GM23338 (cell line): ENCODE measurements around the gene TNPO3. TPM values are rescaled to one million over a fixed set of nuclear protein-coding genes. Genes with fewer than 3 reads are reported as not detected.

Experiments
- CREB1 ChIP-seq: fragments of 250-450 bp; sonication (Bioruptor Pico); IDR thresholded peaks from 2 replicates; pipeline ENCODE4 v1.5.0; 2020; ENCODE audit warnings: low read depth, mild to moderate bottlenecking, moderate library complexity
- CTCF ChIP-seq, 2 experiments: fragments of 200-600 bp in 1 of 2; sonication (generic) in 1 of 2; conservative IDR thresholded peaks; 2 replicates each; pipeline versions ENCODE4 v1.5.1 to v1.6.1; 2016 to 2017; ENCODE audit warnings: antibody characterized with exemption in 2 of 2, low read depth in 2 of 2, mild to moderate bottlenecking in 2 of 2, moderate library complexity in 1 of 2
- EZH2 ChIP-seq: fragments of 200-600 bp; sonication (generic); IDR thresholded peaks from one replicate; pipeline ENCODE4 v1.8.0; 2017; ENCODE audit warnings: antibody characterized with exemption, mild to moderate bottlenecking, low read depth; ENCODE audit not compliant: unreplicated experiment
- JUNB ChIP-seq: IDR thresholded peaks from one replicate; pipeline ENCODE4 v1.6.1; 2016; ENCODE audit warnings: antibody characterized with exemption; ENCODE audit not compliant: unreplicated experiment
- ZNF114 ChIP-seq: fragments of 250-450 bp; sonication (Bioruptor Pico); IDR thresholded peaks from 2 replicates; pipeline ENCODE4 v1.5.0; 2020; ENCODE audit warnings: mild to moderate bottlenecking, moderate library complexity
- ZNF331 ChIP-seq: fragments of 250-450 bp; sonication (Bioruptor Pico); IDR thresholded peaks from 2 replicates; pipeline ENCODE4 v1.5.0; 2020; ENCODE audit warnings: low read depth, mild to moderate bottlenecking, moderate library complexity
- polyA plus RNA-seq: library from polyadenylated mRNA; unstranded; fragments of >200 nt; fragmentation: Nextera tagmentation; extraction: Ambion mirVana; gene quantifications from 2 replicates; pipeline ENCODE4 v1.2.1, GENCODE V29; 2016
- total RNA-seq: library from RNA; depleted of rRNA; stranded (reverse); fragments of >200 nt; shearing (Covaris generic); gene quantifications from 2 replicates; pipeline ENCODE4 v1.2.3, GENCODE V29; 2014
- TF ChIP-seq, protein P1 (sequence below): fragments of 250-450 bp; sonication (Bioruptor Pico); IDR thresholded peaks from 2 replicates; pipeline ENCODE4 v1.5.0; 2020; ENCODE audit warnings: mild to moderate bottlenecking, moderate library complexity

The TNPO3 gene
- total and polyA plus RNA-seq, 2 experiments from 2014 or later = 38.2 to 127 TPM

GRCh38 chr7:128914566-128915151 is 140.3 kb downstream of the TNPO3 start (continued):
- TF ChIP-seq, protein P1, sequence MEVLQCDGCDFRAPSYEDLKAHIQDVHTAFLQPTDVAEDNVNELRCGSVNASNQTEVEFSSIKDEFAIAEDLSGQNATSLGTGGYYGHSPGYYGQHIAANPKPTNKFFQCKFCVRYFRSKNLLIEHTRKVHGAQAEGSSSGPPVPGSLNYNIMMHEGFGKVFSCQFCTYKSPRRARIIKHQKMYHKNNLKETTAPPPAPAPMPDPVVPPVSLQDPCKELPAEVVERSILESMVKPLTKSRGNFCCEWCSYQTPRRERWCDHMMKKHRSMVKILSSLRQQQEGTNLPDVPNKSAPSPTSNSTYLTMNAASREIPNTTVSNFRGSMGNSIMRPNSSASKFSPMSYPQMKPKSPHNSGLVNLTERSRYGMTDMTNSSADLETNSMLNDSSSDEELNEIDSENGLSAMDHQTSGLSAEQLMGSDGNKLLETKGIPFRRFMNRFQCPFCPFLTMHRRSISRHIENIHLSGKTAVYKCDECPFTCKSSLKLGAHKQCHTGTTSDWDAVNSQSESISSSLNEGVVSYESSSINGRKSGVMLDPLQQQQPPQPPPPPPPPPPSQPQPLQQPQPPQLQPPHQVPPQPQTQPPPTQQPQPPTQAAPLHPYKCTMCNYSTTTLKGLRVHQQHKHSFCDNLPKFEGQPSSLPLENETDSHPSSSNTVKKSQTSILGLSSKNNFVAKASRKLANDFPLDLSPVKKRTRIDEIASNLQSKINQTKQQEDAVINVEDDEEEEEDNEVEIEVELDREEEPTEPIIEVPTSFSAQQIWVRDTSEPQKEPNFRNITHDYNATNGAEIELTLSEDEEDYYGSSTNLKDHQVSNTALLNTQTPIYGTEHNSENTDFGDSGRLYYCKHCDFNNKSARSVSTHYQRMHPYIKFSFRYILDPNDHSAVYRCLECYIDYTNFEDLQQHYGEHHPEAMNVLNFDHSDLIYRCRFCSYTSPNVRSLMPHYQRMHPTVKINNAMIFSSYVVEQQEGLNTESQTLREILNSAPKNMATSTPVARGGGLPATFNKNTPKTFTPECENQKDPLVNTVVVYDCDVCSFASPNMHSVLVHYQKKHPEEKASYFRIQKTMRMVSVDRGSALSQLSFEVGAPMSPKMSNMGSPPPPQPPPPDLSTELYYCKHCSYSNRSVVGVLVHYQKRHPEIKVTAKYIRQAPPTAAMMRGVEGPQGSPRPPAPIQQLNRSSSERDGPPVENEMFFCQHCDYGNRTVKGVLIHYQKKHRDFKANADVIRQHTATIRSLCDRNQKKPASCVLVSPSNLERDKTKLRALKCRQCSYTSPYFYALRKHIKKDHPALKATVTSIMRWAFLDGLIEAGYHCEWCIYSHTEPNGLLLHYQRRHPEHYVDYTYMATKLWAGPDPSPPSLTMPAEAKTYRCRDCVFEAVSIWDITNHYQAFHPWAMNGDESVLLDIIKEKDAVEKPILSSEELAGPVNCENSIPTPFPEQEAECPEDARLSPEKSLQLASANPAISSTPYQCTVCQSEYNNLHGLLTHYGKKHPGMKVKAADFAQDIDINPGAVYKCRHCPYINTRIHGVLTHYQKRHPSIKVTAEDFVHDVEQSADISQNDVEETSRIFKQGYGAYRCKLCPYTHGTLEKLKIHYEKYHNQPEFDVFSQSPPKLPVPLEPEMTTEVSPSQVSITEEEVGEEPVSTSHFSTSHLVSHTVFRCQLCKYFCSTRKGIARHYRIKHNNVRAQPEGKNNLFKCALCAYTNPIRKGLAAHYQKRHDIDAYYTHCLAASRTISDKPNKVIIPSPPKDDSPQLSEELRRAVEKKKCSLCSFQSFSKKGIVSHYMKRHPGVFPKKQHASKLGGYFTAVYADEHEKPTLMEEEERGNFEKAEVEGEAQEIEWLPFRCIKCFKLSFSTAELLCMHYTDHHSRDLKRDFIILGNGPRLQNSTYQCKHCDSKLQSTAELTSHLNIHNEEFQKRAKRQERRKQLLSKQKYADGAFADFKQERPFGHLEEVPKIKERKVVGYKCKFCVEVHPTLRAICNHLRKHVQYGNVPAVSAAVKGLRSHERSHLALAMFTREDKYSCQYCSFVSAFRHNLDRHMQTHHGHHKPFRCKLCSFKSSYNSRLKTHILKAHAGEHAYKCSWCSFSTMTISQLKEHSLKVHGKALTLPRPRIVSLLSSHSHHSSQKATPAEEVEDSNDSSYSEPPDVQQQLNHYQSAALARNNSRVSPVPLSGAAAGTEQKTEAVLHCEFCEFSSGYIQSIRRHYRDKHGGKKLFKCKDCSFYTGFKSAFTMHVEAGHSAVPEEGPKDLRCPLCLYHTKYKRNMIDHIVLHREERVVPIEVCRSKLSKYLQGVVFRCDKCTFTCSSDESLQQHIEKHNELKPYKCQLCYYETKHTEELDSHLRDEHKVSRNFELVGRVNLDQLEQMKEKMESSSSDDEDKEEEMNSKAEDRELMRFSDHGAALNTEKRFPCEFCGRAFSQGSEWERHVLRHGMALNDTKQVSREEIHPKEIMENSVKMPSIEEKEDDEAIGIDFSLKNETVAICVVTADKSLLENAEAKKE (CRISPR knock-in tag) = no peak
- no peak for TF ChIP-seq CTCF (conservative IDR thresholded peaks at IDR 0.05; ENCODE audit: low read depth in 2 of 2)
- no peak for TF ChIP-seq ZNF114 (CRISPR knock-in tag)
- no peak for TF ChIP-seq EZH2
- no peak for TF ChIP-seq JUNB
- no peak for TF ChIP-seq ZNF331 (CRISPR knock-in tag)
- TF ChIP-seq CREB1 (CRISPR knock-in tag) = no peak
